ENCODE results near the gene FBLN5. TPM values are rescaled to one million over a fixed set of nuclear protein-coding genes. Genes with fewer than 3 reads are reported as not detected.

Gene FBLN5
- total RNA-seq, 1 experiment from 2014 or later, result 3.3 TPM

DNA sequence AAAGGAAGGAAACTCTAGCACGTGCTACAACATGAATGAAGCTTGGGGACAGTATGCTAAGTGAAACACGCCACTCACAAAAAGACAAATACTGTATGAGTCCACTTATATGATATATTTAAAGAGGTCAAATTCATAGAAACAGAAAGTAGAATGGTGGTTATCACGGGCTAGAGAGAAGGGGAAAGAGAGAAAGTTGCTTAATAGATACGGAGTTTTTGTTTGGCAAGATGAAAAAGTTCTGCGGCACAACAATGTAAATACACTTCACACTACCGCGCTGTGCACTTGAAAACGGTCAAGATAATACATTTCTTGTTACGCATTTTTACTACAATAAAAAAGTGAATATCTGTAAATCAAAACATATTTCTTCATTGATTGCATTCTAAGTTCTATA is 37.3 kb downstream of the FBLN5 start:
- CTCF ChIA-PET, result interaction anchor here (1.3 to 1.8 kb wide), 2 partner anchors 11 to 258 kb away, joined by 6 to 9 read pairs; no protein-coding TSS in a partner anchor

More for the DNA sequence above, 37.3 kb downstream of the FBLN5 start:
- ChIA-PET RAD21 (ENCODE audit: low non-redundant PET in 1 of 2, low total read pairs in 2 of 2, uncharacterized antibody in 2 of 2, unreplicated experiment in 2 of 2) (no interaction called here), POLR2A (no interaction called here)
- Histone ChIP-seq H2AFZ (ENCODE audit: low read depth, low read length, poor library complexity, severe bottlenecking) (no peak overlapping the region), H3K4me3 (replicated peaks in 1 of 2; ENCODE audit: low read depth in 1 of 2, low read length in 2 of 2) (no peak overlapping the region), H3K9me3 (ENCODE audit: control insufficient read depth in 1 of 2, insufficient read depth in 1 of 2, low read depth in 1 of 2, low read length in 2 of 2) (no peaks in the 10 kb centered on the region), H3K27me3 (ENCODE audit: insufficient read depth, low read length) (no peaks in the 10 kb centered on the region), H3K9me2 (ENCODE audit: insufficient read depth) (no peaks in the 10 kb centered on the region), H4K20me1 (ENCODE audit: insufficient read depth) (no peaks in the 10 kb centered on the region), H3K27ac (ENCODE audit: low read depth, low read length) (no peak overlapping the region), H3K4me1 (ENCODE audit: control insufficient read depth in 1 of 2, insufficient read depth in 2 of 2, low read length in 2 of 2) (peaks cover 0 to 12% of the 10 kb centered on the region in 2 experiments; a peak in 3 of 4 replicates), H3K36me3 (ENCODE audit: control insufficient read depth in 1 of 2, insufficient read depth in 2 of 2, low read length in 2 of 2) (no peaks in the 10 kb centered on the region), H3K9ac (ENCODE audit: low read length) (no peak overlapping the region), H3K79me2 (ENCODE audit: insufficient read depth, low read length) (no peaks in the 10 kb centered on the region), H3K4me2 (ENCODE audit: low read length) (no peak overlapping the region)
- intact Hi-C loops (cut with micrococcal nuclease), result loop anchor here (2.0 to 10.0 kb wide), 4 partner anchors 261 to 587 kb away; partner anchors contain the start of genes CCDC88C and PPP4R3A
- ATAC-seq, result no peak
- no TSS peak for BruUV-seq (replicated peaks)
- no peak for DNase-seq (ENCODE audit: low read depth, low spot score)
- TF ChIP-seq, protein P1, sequence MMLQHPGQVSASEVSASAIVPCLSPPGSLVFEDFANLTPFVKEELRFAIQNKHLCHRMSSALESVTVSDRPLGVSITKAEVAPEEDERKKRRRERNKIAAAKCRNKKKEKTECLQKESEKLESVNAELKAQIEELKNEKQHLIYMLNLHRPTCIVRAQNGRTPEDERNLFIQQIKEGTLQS (IDR thresholded peaks at IDR 0.05), result no peak
- TF ChIP-seq, protein P2, sequence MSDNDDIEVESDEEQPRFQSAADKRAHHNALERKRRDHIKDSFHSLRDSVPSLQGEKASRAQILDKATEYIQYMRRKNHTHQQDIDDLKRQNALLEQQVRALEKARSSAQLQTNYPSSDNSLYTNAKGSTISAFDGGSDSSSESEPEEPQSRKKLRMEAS (IDR thresholded peaks at IDR 0.05), result no peak
- TF ChIP-seq ZNF274 (IDR thresholded peaks at IDR 0.05; ENCODE audit: low read depth, low read length) (no peak), YY1 (IDR thresholded peaks at IDR 0.05; ENCODE audit: extremely low read depth, insufficient replicate concordance, low read depth, low read length) (no peak), EGR1 (IDR thresholded peaks at IDR 0.05; ENCODE audit: low read depth) (no peak), ZFX (IDR thresholded peaks at IDR 0.05) (no peak), TCF7L2 (IDR thresholded peaks at IDR 0.05; ENCODE audit: borderline replicate concordance, extremely low read depth, insufficient read depth, insufficient read length) (no peak), SP1 (IDR thresholded peaks at IDR 0.05; ENCODE audit: low read depth) (no peak), POLR2AphosphoS5 (IDR thresholded peaks at IDR 0.05; ENCODE audit: low read depth, low read length) (no peak), RAD21 (IDR thresholded peaks at IDR 0.05; ENCODE audit: low read depth) (no peak), SIN3A (IDR thresholded peaks at IDR 0.05; ENCODE audit: low read depth) (no peak), EZH2phosphoT487 (IDR thresholded peaks at IDR 0.05; ENCODE audit: borderline replicate concordance) (no peak), JUND (IDR thresholded peaks at IDR 0.05) (no peak), CBX3 (IDR thresholded peaks at IDR 0.05; ENCODE audit: low read depth) (no peak)
- TF ChIP-seq, protein P3, sequence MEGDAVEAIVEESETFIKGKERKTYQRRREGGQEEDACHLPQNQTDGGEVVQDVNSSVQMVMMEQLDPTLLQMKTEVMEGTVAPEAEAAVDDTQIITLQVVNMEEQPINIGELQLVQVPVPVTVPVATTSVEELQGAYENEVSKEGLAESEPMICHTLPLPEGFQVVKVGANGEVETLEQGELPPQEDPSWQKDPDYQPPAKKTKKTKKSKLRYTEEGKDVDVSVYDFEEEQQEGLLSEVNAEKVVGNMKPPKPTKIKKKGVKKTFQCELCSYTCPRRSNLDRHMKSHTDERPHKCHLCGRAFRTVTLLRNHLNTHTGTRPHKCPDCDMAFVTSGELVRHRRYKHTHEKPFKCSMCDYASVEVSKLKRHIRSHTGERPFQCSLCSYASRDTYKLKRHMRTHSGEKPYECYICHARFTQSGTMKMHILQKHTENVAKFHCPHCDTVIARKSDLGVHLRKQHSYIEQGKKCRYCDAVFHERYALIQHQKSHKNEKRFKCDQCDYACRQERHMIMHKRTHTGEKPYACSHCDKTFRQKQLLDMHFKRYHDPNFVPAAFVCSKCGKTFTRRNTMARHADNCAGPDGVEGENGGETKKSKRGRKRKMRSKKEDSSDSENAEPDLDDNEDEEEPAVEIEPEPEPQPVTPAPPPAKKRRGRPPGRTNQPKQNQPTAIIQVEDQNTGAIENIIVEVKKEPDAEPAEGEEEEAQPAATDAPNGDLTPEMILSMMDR (IDR thresholded peaks at IDR 0.05 in 2 of 3, conservative IDR thresholded peaks at IDR 0.05 in 1 of 3; ENCODE audit: borderline replicate concordance in 1 of 3, insufficient read depth in 1 of 3, low read depth in 2 of 3, low read length in 2 of 3), result no peak
- TF ChIP-seq, protein P4, sequence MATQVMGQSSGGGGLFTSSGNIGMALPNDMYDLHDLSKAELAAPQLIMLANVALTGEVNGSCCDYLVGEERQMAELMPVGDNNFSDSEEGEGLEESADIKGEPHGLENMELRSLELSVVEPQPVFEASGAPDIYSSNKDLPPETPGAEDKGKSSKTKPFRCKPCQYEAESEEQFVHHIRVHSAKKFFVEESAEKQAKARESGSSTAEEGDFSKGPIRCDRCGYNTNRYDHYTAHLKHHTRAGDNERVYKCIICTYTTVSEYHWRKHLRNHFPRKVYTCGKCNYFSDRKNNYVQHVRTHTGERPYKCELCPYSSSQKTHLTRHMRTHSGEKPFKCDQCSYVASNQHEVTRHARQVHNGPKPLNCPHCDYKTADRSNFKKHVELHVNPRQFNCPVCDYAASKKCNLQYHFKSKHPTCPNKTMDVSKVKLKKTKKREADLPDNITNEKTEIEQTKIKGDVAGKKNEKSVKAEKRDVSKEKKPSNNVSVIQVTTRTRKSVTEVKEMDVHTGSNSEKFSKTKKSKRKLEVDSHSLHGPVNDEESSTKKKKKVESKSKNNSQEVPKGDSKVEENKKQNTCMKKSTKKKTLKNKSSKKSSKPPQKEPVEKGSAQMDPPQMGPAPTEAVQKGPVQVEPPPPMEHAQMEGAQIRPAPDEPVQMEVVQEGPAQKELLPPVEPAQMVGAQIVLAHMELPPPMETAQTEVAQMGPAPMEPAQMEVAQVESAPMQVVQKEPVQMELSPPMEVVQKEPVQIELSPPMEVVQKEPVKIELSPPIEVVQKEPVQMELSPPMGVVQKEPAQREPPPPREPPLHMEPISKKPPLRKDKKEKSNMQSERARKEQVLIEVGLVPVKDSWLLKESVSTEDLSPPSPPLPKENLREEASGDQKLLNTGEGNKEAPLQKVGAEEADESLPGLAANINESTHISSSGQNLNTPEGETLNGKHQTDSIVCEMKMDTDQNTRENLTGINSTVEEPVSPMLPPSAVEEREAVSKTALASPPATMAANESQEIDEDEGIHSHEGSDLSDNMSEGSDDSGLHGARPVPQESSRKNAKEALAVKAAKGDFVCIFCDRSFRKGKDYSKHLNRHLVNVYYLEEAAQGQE (IDR thresholded peaks at IDR 0.05; ENCODE audit: low read depth), result no peak
